ENCODE data around the gene MAN1C1.

MAN1C1 gene

GRCh38 chr1:25833158-25833557 is 216.6 kb downstream of the MAN1C1 start:
- no peak for FAIRE-seq
- DNase-seq (ENCODE audit: insufficient read length), result no peak
- no peak for TF ChIP-seq POLR2A (IDR thresholded peaks at IDR 0.05; ENCODE audit: low read depth, low read length)
- TF ChIP-seq TAF1 (IDR thresholded peaks at IDR 0.05; ENCODE audit: borderline replicate concordance, low read depth, low read length), result no peak
- TF ChIP-seq POLR2AphosphoS5 (IDR thresholded peaks at IDR 0.05; ENCODE audit: low read depth, low read length), result no peak

All from GM12892 (cell line).